ENCODE results near the gene CPEB4.
A peak's percentile ranks its signal among the peaks of the same experiment; 100 is the strongest.

Gene CPEB4

DNA sequence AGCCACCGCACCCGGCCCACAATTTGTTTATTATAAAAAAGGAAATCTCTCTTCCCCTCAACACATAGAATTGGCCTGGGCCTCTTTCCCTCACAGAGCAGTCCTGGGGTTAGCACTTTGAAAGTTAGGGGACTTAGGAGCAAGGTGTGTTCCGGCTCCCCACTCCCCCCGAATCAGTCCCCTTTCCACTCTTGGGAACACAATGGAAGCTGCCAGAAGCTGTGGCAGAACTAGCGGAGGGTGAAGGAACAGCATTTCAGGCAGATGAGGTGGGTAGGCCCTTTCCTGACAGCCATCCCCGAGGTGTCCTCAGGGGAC lies 84.4 kb downstream of the CPEB4 start:
- Histone ChIP-seq H3K27me3 (ENCODE audit: low read length) (no peaks in the 10 kb centered on the region), H2AFZ (ENCODE audit: low read depth, low read length, severe bottlenecking) (no peak overlapping the region), H3K4me2 (ENCODE audit: low read depth, low read length, poor library complexity, severe bottlenecking) (no peak overlapping the region), H3K9me3 (ENCODE audit: insufficient read depth, low read length) (no peaks in the 10 kb centered on the region), H3K36me3 (ENCODE audit: low read length) (no peaks in the 10 kb centered on the region), H3K9me2 (replicated peaks; ENCODE audit: insufficient read depth, low read length) (no peaks in the 10 kb centered on the region), H3K27ac (ENCODE audit: low read depth, low read length) (no peak overlapping the region), H3K9ac (ENCODE audit: low read length) (no peak overlapping the region), H3K79me2 (ENCODE audit: insufficient read depth, low read length) (no peaks in the 10 kb centered on the region), H4K20me1 (ENCODE audit: low read depth, low read length) (no peaks in the 10 kb centered on the region), H3F3A (ENCODE audit: insufficient read depth) (no peaks in the 10 kb centered on the region), H3K4me3 (ENCODE audit: insufficient read depth, low read length, poor library complexity, severe bottlenecking) (no peak overlapping the region)
- no peak for TF ChIP-seq EZH2phosphoT487 (conservative IDR thresholded peaks at IDR 0.05; ENCODE audit: low read length)
- TF ChIP-seq, protein P1, sequence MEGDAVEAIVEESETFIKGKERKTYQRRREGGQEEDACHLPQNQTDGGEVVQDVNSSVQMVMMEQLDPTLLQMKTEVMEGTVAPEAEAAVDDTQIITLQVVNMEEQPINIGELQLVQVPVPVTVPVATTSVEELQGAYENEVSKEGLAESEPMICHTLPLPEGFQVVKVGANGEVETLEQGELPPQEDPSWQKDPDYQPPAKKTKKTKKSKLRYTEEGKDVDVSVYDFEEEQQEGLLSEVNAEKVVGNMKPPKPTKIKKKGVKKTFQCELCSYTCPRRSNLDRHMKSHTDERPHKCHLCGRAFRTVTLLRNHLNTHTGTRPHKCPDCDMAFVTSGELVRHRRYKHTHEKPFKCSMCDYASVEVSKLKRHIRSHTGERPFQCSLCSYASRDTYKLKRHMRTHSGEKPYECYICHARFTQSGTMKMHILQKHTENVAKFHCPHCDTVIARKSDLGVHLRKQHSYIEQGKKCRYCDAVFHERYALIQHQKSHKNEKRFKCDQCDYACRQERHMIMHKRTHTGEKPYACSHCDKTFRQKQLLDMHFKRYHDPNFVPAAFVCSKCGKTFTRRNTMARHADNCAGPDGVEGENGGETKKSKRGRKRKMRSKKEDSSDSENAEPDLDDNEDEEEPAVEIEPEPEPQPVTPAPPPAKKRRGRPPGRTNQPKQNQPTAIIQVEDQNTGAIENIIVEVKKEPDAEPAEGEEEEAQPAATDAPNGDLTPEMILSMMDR (IDR thresholded peaks at IDR 0.05; ENCODE audit: insufficient read depth, low read length, poor library complexity, severe bottlenecking), result no peak

GRCh38 chr5:173972925-173973615 lies 84.9 kb downstream of the CPEB4 start:
- Histone ChIP-seq H3K9ac (ENCODE audit: low read length) (peak overlapping the region; percentile 35; the same call in 1 of the 2 replicates), H2AFZ (ENCODE audit: low read depth, low read length, severe bottlenecking) (peak overlapping the region; percentile 81), H3K4me3 (ENCODE audit: insufficient read depth, low read length, poor library complexity, severe bottlenecking) (no peak overlapping the region)

DNA sequence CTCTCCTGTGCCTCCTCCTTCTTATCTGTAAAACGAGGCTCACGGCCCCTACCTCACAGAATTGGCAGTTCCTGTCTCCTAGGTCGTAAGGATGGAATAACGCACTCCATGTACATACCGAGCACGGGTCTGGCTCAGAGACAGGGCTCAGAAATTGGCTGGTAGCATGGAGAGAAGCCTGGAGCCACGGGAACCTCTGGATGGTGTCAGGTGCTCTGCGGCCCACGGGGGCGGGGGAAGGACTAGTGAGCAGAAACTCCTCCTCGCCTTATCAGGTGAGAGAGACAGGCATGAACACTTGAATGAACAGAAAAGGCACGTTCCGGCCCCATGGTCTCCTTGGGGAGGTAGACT lies 85.4 kb downstream of the CPEB4 start:
- Histone ChIP-seq H3K27me3 (ENCODE audit: low read length) (no peaks in the 10 kb centered on the region), H2AFZ (ENCODE audit: low read depth, low read length, severe bottlenecking) (peak overlapping the region; percentile 81), H4K20me1 (ENCODE audit: low read depth, low read length) (no peaks in the 10 kb centered on the region), H3K4me2 (ENCODE audit: low read depth, low read length, poor library complexity, severe bottlenecking) (peak overlapping the region; percentile 46), H3K9me3 (ENCODE audit: insufficient read depth, low read length) (no peaks in the 10 kb centered on the region), H3K36me3 (ENCODE audit: low read length) (no peaks in the 10 kb centered on the region), H3K9me2 (replicated peaks; ENCODE audit: insufficient read depth, low read length) (no peaks in the 10 kb centered on the region), H3K9ac (ENCODE audit: low read length) (peak overlapping the region; percentile 35; the same call in 1 of the 2 replicates), H3K4me3 (ENCODE audit: insufficient read depth, low read length, poor library complexity, severe bottlenecking) (no peak overlapping the region), H3K79me2 (ENCODE audit: insufficient read depth, low read length) (no peaks in the 10 kb centered on the region), H3K27ac (ENCODE audit: low read depth, low read length) (no peak overlapping the region), H3F3A (ENCODE audit: insufficient read depth) (no peaks in the 10 kb centered on the region)
- TF ChIP-seq EZH2phosphoT487 (conservative IDR thresholded peaks at IDR 0.05; ENCODE audit: low read length), result no peak
- TF ChIP-seq, protein P1 (IDR thresholded peaks at IDR 0.05; ENCODE audit: insufficient read depth, low read length, poor library complexity, severe bottlenecking), result no peak

More at GRCh38 chr5:173972925-173973615, 84.9 kb downstream of the CPEB4 start:
- Histone ChIP-seq H3K4me2 (ENCODE audit: low read depth, low read length, poor library complexity, severe bottlenecking) (peak overlapping the region; percentile 46), H3K27ac (ENCODE audit: low read depth, low read length) (no peak overlapping the region), H3K9me2 (replicated peaks; ENCODE audit: insufficient read depth, low read length) (no peaks in the 10 kb centered on the region), H3K79me2 (ENCODE audit: insufficient read depth, low read length) (no peaks in the 10 kb centered on the region), H4K20me1 (ENCODE audit: low read depth, low read length) (no peaks in the 10 kb centered on the region), H3K9me3 (ENCODE audit: insufficient read depth, low read length) (no peaks in the 10 kb centered on the region), H3F3A (ENCODE audit: insufficient read depth) (no peaks in the 10 kb centered on the region), H3K27me3 (ENCODE audit: low read length) (no peaks in the 10 kb centered on the region), H3K36me3 (ENCODE audit: low read length) (no peaks in the 10 kb centered on the region)
- TF ChIP-seq EZH2phosphoT487 (conservative IDR thresholded peaks at IDR 0.05; ENCODE audit: low read length), result no peak
- TF ChIP-seq, protein P1 (IDR thresholded peaks at IDR 0.05; ENCODE audit: insufficient read depth, low read length, poor library complexity, severe bottlenecking), result peak; percentile 75

All from SU-DHL-6 (cell line).